Upper lobe of right lung (tissue), 1 donor: ENCODE measurements around the gene ARHGAP22. TPM values are rescaled to one million over a fixed set of nuclear protein-coding genes. Genes with fewer than 3 reads are reported as not detected.

Experiments
- ATAC-seq: fragments of 200-7000 bp; cut with Tn5 transposase; one replicate; pipeline ENCODE4 v1.9.1; 2020; ENCODE audit warnings: mild to moderate bottlenecking, moderate library complexity
- DNase-seq: peaks from one replicate; pipeline ENCODE4 v3.0.0-alpha.2; 2020
- H3K27ac ChIP-seq: fragments of 200-600 bp; one replicate; pipeline ENCODE4 v1.8.0; 2022
- H3K27me3 ChIP-seq: fragments of 200-600 bp; one replicate; pipeline ENCODE4 v1.8.0; 2022; ENCODE audit warnings: mild to moderate bottlenecking
- H3K36me3 ChIP-seq: fragments of 200-600 bp; one replicate; pipeline ENCODE4 v1.8.0; 2022
- H3K4me1 ChIP-seq: fragments of 200-600 bp; one replicate; pipeline ENCODE4 v1.8.0; 2022
- H3K4me3 ChIP-seq: fragments of 200-600 bp; one replicate; pipeline ENCODE4 v1.8.0; 2022; ENCODE audit warnings: mild to moderate bottlenecking
- H3K9me3 ChIP-seq: fragments of 200-600 bp; one replicate; pipeline ENCODE4 v1.8.0; 2022
- CTCF ChIP-seq: fragments of 200-600 bp; IDR thresholded peaks from one replicate; pipeline ENCODE4 v1.8.0; 2022; ENCODE audit warnings: antibody characterized with exemption
- intact Hi-C: fragments of 100-400 bp; cut with DNase I; formaldehyde crosslinking; loops from one replicate; pipeline ENCODE4 v1.11.0; 2022
- total RNA-seq: library from RNA; stranded (reverse); fragmentation: NEBNext Ultra II Directional; extraction: Animal tissue kit (Norgen Biotek cat#: 25700); gene quantifications from one replicate; pipeline ENCODE4 v1.2.1, GENCODE V29; 2021
- donor health status: DM: no; HTN: yes; CAD: no; lungs with severe emphysema.

ARHGAP22 gene
- total RNA-seq, 1 donor from 2014 or later: 6.8 TPM

- intact Hi-C loops: no loop called here
- no peaks in the 10 kb centered on the region for H3K36me3 ChIP-seq
- H3K9me3 ChIP-seq: no peaks in the 10 kb centered on the region
- DNase-seq (no peak), ATAC-seq (no peak)
- no peak for TF ChIP-seq CTCF
- no peak overlapping the region for H3K27ac ChIP-seq
- H3K4me1 ChIP-seq: no peaks in the 10 kb centered on the region
- no peak overlapping the region for H3K4me3 ChIP-seq
- H3K27me3 ChIP-seq: no peaks in the 10 kb centered on the region
Measured at GRCh38 chr10:48541144-48541795, 63.6 kb downstream of the ARHGAP22 start.

GRCh38 chr10:48538611-48539010 lies 66.3 kb downstream of the ARHGAP22 start:
- Histone ChIP-seq H3K27me3 (no peaks in the 10 kb centered on the region), H3K36me3 (no peaks in the 10 kb centered on the region), H3K9me3 (no peaks in the 10 kb centered on the region), H3K4me3 (no peak overlapping the region), H3K4me1 (no peaks in the 10 kb centered on the region), H3K27ac (no peak overlapping the region)
- DNase-seq (no peak), ATAC-seq (no peak)
- intact Hi-C loops: no loop called here
- no peak for TF ChIP-seq CTCF

- Histone ChIP-seq H3K9me3 (no peaks in the 10 kb centered on the region), H3K4me3 (no peak overlapping the region), H3K36me3 (no peaks in the 10 kb centered on the region), H3K27me3 (no peaks in the 10 kb centered on the region), H3K27ac (no peak overlapping the region), H3K4me1 (no peaks in the 10 kb centered on the region)
- intact Hi-C loops: no loop called here
- TF ChIP-seq CTCF: no peak
- DNase-seq (no peak), ATAC-seq (peak; percentile 28)
Measured at GRCh38 chr10:48536916-48537890, 67.7 kb downstream of the ARHGAP22 start.

GRCh38 chr10:48536156-48536500 lies 68.7 kb downstream of the ARHGAP22 start:
- Histone ChIP-seq H3K27me3 (no peaks in the 10 kb centered on the region), H3K9me3 (no peaks in the 10 kb centered on the region), H3K4me1 (no peaks in the 10 kb centered on the region), H3K4me3 (no peak overlapping the region), H3K36me3 (no peaks in the 10 kb centered on the region), H3K27ac (no peak overlapping the region)
- no peak for DNase-seq
- intact Hi-C loops: no loop called here
- ATAC-seq: no peak
- no peak for TF ChIP-seq CTCF

- Histone ChIP-seq H3K4me1 (no peaks in the 10 kb centered on the region), H3K27ac (no peak overlapping the region), H3K9me3 (no peaks in the 10 kb centered on the region), H3K36me3 (no peaks in the 10 kb centered on the region), H3K27me3 (no peaks in the 10 kb centered on the region), H3K4me3 (no peak overlapping the region)
- no peak for ATAC-seq
- DNase-seq: no peak
- intact Hi-C loops: no loop called here
- no peak for TF ChIP-seq CTCF
Measured at GRCh38 chr10:48535416-48536155, 69.3 kb downstream of the ARHGAP22 start.
